ENCODE results near the gene APC2. TPM values are rescaled to one million over a fixed set of nuclear protein-coding genes. Genes with fewer than 3 reads are reported as not detected.

APC2 gene, protein sequence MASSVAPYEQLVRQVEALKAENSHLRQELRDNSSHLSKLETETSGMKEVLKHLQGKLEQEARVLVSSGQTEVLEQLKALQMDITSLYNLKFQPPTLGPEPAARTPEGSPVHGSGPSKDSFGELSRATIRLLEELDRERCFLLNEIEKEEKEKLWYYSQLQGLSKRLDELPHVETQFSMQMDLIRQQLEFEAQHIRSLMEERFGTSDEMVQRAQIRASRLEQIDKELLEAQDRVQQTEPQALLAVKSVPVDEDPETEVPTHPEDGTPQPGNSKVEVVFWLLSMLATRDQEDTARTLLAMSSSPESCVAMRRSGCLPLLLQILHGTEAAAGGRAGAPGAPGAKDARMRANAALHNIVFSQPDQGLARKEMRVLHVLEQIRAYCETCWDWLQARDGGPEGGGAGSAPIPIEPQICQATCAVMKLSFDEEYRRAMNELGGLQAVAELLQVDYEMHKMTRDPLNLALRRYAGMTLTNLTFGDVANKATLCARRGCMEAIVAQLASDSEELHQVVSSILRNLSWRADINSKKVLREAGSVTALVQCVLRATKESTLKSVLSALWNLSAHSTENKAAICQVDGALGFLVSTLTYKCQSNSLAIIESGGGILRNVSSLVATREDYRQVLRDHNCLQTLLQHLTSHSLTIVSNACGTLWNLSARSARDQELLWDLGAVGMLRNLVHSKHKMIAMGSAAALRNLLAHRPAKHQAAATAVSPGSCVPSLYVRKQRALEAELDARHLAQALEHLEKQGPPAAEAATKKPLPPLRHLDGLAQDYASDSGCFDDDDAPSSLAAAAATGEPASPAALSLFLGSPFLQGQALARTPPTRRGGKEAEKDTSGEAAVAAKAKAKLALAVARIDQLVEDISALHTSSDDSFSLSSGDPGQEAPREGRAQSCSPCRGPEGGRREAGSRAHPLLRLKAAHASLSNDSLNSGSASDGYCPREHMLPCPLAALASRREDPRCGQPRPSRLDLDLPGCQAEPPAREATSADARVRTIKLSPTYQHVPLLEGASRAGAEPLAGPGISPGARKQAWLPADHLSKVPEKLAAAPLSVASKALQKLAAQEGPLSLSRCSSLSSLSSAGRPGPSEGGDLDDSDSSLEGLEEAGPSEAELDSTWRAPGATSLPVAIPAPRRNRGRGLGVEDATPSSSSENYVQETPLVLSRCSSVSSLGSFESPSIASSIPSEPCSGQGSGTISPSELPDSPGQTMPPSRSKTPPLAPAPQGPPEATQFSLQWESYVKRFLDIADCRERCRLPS (N-terminal part only)
- total RNA-seq = 1.2 TPM
- 0.66 TPM for polyA plus RNA-seq

DNA sequence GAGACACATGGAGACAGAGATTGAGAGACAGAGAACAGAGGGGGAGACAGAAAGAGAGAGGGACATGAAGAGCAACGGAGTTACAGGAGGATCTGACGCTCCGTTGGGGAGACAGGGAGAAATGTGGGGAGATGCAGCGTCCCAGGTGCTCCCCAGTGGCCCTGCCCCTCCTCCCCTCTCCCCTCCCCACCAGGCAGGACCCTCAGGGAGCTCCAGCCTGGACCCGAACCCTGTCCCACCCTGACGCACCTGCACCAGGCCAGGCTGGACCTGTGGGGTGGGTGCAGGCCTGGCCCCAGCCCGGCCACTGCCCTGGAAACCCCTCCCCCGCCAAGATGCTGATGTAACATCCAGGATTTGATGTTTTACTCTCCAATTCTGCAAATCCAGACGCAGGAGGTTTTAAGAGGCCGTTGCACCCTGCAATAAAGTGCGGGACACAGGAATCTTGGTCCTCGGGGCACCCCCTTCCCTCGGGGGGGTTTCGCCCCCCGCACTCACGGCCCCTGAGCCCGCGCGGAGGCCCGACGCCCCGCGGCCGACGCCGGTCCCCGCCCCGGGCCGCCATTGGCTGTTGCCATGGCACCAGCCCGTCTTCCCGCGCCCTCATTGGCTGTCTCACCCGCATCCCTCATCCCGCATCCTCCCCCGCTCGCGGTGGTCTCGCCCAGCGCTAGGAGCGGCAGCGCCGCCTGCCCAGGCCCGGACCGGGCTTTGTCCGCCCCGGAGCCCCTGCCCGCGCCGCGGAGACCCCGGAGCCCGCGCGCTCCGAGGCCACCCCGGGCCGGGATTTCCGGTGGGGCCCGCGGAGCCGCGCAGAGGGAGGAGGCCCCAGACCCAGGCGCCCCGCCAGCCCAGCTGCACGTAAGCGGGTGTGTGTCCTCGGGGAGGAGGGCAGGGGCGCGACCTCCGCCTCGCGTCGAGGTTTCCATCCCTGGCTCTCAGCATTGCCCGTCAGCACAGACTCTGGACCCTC lies at the start of gene APC2:
TSS of gene APC2 (plus strand) at position 655 of the 976 bp plus-strand sequence. CDS start 2,881 bp downstream, outside the sequence.
- H3K4me3 ChIP-seq (ENCODE audit: low read depth, low read length) = no peak within 1 kb of the TSS
- H3K27ac ChIP-seq (ENCODE audit: low read depth) = no peak within 1 kb of the TSS
- H3K4me1 ChIP-seq (ENCODE audit: insufficient read depth) = peaks cover 5% of the 10 kb centered on the region
- 4% methylated on average over 74 of the region's 74 CpGs for WGBS
- no peak for DNase-seq (ENCODE audit: extremely low spot score)
- no peaks in the 10 kb centered on the region for H3K36me3 ChIP-seq (ENCODE audit: insufficient read depth)

DNA sequence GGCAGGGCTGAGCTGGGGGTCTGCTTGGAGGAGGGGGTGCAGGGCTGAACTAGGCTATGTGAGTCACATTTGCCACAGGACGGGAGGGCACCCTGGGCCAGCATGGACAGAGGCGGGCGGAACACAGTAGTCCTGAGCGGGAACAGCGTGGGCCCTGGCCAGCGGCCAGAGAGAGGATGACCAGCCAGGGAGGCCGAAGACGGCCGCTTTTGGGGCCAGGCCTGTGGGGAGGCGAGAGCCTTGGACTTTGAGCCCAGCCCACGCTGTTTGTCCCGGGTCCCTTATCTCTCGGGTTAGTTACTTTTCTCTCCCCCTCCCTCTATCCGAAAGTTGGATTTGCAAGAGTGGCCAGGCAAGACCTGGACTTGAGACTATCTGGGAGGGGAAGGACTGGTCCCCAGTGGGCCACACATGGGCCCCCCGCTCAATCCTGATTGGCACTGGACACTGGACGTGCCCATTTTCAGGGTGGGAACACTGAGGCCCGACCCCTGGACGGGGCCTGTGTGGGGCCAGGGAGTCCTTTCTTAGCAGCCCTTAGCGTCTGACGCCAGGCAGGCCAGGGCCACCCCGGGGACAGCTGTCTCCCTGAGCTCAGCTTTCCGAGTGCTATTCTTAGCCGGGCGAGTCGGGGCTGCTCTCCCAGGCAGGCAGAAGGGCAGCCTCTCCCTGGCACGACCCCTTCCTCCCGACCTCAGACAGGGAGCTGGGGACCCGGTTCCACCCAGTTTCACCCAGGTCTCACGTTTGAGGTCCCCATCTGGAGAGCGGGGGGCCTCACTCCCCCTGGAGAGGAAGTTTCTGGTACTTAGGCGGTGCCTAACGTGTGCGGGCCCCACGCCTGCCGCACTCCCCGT lies 49.4 kb upstream of the APC2 start:
- 22% methylated on average over 36 of the region's 36 CpGs for WGBS
- Histone ChIP-seq H3K4me1 (ENCODE audit: insufficient read depth) (no peaks in the 10 kb centered on the region), H3K36me3 (ENCODE audit: insufficient read depth) (no peaks in the 10 kb centered on the region), H3K4me3 (ENCODE audit: low read depth, low read length) (peak overlapping the region; percentile 64), H3K27ac (ENCODE audit: low read depth) (no peak overlapping the region)
- no peak for DNase-seq (ENCODE audit: extremely low spot score)

DNA sequence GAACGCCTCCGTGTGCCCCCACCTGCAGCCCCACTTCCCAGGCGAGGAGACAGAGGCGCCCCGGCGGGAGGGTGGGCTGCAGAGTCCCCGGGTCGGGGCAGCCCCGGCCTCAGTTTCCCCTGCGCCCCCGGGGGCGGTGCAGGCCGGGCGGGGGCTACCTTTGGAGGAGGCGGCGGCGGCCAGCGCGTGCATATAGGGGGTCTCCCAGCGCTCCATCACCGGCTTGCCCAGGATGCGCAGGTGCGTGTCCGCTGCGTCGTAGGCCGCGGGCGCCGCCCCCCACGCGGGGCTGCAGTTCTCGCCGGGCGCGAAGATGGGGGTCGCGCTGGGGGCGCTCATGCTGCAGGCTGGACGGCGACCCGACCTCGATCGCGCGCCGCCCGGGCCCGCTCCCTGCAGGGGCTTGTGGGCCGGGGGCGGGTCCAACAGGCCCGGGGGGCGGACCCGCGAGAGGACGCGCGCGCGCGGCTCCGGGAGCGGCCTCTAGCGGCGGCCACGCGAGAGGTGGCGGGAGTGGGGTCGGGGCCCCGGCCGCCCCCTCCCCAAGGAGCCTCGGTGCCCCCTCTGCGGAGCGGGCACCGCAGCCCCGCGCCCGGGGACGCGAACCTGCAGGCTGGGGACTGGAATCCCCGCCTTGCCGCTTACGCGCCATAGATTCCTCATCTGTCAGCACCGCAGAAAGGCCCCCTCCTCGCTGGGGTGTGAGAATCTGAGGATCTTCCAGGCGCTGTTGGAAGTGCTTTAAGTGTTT lies 48.6 kb upstream of the APC2 start, which contains the start of gene GAMT:
TSS of gene GAMT (minus strand) at position 405 of the 751 bp plus-strand sequence. CDS start at position 339, 66 bp downstream.
- DNase-seq (ENCODE audit: extremely low spot score) = no peak
- H3K36me3 ChIP-seq (ENCODE audit: insufficient read depth) = no peaks in the 10 kb centered on the region
- WGBS = 1% methylated on average over 87 of the region's 87 CpGs
- no peak within 1 kb of the TSS for H3K27ac ChIP-seq (ENCODE audit: low read depth)
- peak within 1 kb of the TSS; percentile 64 for H3K4me3 ChIP-seq (ENCODE audit: low read depth, low read length)
- H3K4me1 ChIP-seq (ENCODE audit: insufficient read depth) = no peaks in the 10 kb centered on the region

DNA sequence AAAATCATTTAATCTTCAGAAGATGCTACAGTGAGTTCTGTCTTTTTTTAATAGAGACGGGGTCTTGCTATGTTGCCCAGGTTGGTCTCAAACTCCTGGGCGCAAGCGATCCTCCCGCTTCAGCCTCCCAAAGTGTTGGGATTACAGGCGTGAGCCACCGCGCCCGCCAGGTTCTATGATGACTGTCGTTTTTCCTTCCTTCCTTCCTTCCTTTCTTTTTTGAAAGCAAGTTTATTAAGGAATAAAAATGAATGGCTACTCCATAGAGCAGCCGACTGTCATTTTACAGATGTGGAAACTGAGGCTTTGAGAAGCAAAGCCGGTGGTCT lies 48.1 kb upstream of the APC2 start:
- Histone ChIP-seq H3K27ac (ENCODE audit: low read depth) (no peak overlapping the region), H3K4me3 (ENCODE audit: low read depth, low read length) (no peak overlapping the region), H3K36me3 (ENCODE audit: insufficient read depth) (no peaks in the 10 kb centered on the region), H3K4me1 (ENCODE audit: insufficient read depth) (no peaks in the 10 kb centered on the region)
- no peak for DNase-seq (ENCODE audit: extremely low spot score)
- 63% methylated on average over 11 of the region's 11 CpGs for WGBS

DNA sequence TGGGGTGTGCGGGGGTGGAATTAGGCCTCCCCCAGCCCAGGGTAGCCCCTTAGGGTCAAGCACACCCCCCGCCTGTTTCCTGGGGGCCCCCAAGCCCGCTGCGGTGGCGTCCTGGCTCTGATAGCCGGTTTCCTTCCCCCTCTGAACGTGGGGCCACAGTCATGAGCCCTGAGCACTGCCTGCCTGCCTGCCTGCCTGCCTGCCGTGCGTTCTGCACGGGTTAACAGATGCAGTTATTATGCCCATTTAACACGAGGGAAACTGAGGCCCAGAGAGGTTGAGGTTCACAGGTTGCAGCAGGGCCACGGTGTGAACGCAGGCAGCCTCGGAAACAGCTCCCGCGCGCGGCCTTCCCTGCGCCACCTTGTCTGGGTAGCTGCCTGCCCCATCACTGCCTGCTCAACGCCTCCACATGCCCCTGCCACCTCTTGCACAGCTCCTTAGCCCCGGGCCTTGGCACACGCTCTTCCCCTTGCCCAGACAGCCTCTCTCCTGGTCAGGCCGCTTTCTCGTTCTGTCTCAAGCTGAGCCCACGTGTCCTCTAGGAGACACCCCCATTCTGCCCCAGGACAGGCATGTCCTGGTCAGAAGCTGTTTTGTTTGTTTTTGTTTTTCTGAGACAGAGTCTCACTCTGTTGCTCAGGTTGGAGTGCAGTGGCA lies 47.4 kb upstream of the APC2 start:
- Histone ChIP-seq H3K36me3 (ENCODE audit: insufficient read depth) (no peaks in the 10 kb centered on the region), H3K4me3 (ENCODE audit: low read depth, low read length) (no peak overlapping the region), H3K27ac (ENCODE audit: low read depth) (no peak overlapping the region), H3K4me1 (ENCODE audit: insufficient read depth) (no peaks in the 10 kb centered on the region)
- 65% methylated on average over 25 of the region's 25 CpGs for WGBS
- no peak for DNase-seq (ENCODE audit: extremely low spot score)

DNA sequence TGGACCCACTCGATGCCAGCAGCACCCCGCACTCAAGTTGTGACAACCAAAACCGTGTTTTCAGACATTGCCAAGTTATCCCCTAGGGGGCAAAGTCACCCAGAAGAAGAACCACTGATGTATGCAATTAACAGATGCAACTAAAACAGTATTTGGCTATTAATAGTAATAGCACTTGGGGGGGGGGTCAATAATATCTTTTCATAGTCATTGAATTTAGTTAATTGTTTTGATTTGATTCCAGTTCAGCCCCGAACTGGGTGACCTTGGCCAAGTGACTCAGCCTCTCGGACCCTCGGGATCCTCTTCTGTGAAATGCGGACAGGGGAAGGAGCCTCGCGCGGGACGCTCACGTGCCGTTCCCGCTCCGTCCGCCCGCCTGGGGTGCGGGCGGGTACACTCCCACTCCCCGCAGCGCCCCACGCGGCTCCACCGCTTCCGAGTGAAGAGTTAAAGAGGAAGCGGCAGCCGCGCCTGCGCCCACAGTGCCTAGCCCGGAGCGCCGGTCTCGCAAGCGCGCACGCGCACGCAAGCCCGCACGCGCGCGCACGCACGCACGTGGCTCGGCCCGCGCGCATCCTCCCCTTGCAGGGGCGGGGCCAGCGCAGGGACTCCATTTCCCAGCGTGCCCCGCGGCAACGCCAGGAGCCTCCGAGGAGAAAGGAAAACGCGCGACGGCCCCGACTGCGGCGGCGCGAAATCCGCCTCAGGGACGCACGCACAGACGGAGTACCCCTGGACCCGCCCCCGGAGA lies 43.0 kb upstream of the APC2 start:
- H3K4me1 ChIP-seq (ENCODE audit: insufficient read depth) = peaks cover 2% of the 10 kb centered on the region
- H3K36me3 ChIP-seq (ENCODE audit: insufficient read depth) = no peaks in the 10 kb centered on the region
- DNase-seq (ENCODE audit: extremely low spot score) = peak; percentile 92
- peak overlapping the region; percentile 52 for H3K27ac ChIP-seq (ENCODE audit: low read depth)
- WGBS = under 1% methylated on average over 72 of the region's 72 CpGs
- H3K4me3 ChIP-seq (ENCODE audit: low read depth, low read length) = peak overlapping the region; percentile 40

DNA sequence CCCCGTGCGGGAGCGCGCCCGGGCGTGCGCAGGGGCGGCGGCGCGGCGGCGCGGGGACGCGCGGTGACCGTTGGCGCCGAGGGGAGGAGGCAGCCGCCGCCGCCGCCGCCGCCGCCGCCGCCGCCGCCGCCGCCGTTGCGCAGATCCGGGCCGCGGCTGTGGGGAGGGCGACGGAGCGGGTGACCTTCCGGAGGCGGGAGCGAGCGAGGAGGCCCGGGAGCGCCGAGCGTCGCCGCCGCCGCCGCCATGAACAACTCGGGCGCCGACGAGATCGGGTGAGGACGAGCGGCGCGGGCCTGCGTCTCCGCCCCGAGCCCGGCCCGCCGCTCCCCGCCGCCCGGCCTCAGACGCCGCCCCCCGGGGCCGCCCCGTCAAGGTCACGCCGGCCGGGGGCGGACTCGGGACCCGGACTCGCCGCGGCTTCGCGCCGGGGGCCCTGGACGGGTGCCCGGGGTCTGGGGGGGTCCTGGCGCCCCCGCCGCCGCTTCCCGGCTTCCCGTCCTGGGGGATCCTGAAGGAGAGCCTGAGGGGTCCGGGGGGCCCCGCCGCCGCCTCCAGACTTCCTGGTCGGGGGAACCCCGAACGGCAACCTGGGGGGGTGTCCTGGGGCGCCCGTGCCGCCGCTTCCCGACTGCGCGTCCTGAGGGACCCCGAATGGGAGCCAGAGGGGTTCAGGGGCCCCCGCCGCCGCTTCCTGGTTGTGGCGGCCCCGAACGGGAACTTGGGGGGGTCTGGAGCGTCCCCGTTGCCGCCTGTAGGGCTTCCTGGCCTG lies 42.2 kb upstream of the APC2 start, which contains the start of gene DAZAP1:
TSS of gene DAZAP1 (plus strand) at position 59 of the 772 bp plus-strand sequence. CDS start at position 247, 188 bp downstream.
- Histone ChIP-seq H3K4me3 (ENCODE audit: low read depth, low read length) (peak within 1 kb of the TSS; percentile 97), H3K4me1 (ENCODE audit: insufficient read depth) (peaks cover 2% of the 10 kb centered on the region), H3K27ac (ENCODE audit: low read depth) (peak within 1 kb of the TSS; percentile 91), H3K36me3 (ENCODE audit: insufficient read depth) (no peaks in the 10 kb centered on the region)
- no peak for DNase-seq (ENCODE audit: extremely low spot score)
- under 1% methylated on average over 120 of the region's 121 CpGs for WGBS

DNA sequence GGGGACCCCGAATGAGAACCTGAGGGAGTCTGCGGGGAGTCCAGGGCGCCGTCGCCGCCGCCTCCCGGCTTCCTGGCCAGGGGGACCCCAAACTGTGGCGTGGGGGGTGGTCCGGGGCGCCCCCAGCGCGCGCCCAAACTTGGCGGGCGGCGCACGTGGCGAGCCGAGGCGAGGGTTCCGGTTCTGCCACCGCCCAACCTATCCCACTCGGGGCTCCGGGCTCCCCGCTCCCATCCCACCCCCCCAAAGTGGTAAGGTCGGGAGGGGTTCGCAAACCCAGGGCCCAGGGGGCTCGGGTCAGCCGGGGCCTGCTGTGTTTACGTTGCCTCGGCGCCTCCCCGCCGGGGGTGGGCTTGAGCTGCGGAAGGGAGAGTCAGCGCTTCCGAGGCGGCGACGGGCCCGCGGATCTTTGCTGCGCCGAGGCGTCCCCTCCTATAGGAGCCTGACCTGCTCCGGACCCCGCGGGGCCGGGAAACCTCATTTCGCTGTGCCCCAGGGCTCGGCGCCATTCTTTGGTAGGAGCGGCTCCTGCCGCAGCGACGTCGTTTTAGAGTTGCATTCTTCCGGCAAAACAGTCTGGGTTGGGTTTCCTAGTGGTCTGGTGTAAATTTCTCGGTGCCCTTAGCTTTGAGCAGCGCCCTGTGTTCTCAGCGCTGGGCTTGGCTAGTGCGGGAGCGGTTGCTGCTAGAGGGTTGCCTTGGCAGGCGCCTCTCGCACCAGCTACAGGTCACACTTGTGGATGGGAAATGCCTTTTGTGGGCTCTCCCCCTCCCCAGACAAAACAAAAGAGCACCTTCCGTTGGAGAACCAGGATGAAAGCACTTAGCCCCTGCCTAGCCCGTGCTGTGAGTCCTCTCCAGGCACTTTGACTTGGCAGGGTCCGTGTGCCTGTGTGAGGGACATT lies 41.4 kb upstream of the APC2 start:
- under 1% methylated on average over 69 of the region's 69 CpGs for WGBS
- DNase-seq (ENCODE audit: extremely low spot score) = no peak
- peak overlapping the region; percentile 91 for H3K27ac ChIP-seq (ENCODE audit: low read depth)
- peaks cover 2% of the 10 kb centered on the region for H3K4me1 ChIP-seq (ENCODE audit: insufficient read depth)
- H3K36me3 ChIP-seq (ENCODE audit: insufficient read depth) = no peaks in the 10 kb centered on the region
- H3K4me3 ChIP-seq (ENCODE audit: low read depth, low read length) = peak overlapping the region; percentile 97
